COLO668 (cell line): Measurements from ENCODE around the gene SPTLC3.

Experiments
- DNase-seq: peaks from one replicate; lab custom pipeline; 2025; ENCODE audit not compliant: unreplicated experiment; lab: John Stamatoyannopoulos, UW

Gene SPTLC3

GRCh38 chr20:13028673-13029072 lies 19.9 kb downstream of the SPTLC3 start:
- DNase-seq: no peak

- DNase-seq: no peak
Observed at GRCh38 chr20:13029687-13030375, 21.1 kb downstream of the SPTLC3 start.

- DNase-seq: no peak
Observed at GRCh38 chr20:13031751-13032150, 23.0 kb downstream of the SPTLC3 start.

- DNase-seq: no peak
Observed at GRCh38 chr20:13034115-13034514, 25.3 kb downstream of the SPTLC3 start.

- no peak for DNase-seq
Observed at GRCh38 chr20:13034936-13035335, 26.2 kb downstream of the SPTLC3 start.

GRCh38 chr20:13035399-13036152 lies 26.8 kb downstream of the SPTLC3 start:
- DNase-seq: no peak

- DNase-seq: no peak
Observed at GRCh38 chr20:13037727-13038126, 29.0 kb downstream of the SPTLC3 start.

GRCh38 chr20:13041574-13042457 lies 33.0 kb downstream of the SPTLC3 start:
- no peak for DNase-seq

- DNase-seq: no peak
Observed at GRCh38 chr20:13042458-13042794, 33.7 kb downstream of the SPTLC3 start.

- DNase-seq: no peak
Observed at GRCh38 chr20:13046409-13046808, 37.6 kb downstream of the SPTLC3 start.

- DNase-seq: no peak
Observed at GRCh38 chr20:13054011-13054410, 45.2 kb downstream of the SPTLC3 start.

GRCh38 chr20:13058666-13059389 lies 50.1 kb downstream of the SPTLC3 start:
- DNase-seq: no peak

GRCh38 chr20:13059398-13060136 lies 50.8 kb downstream of the SPTLC3 start:
- no peak for DNase-seq

- DNase-seq: no peak
Observed at GRCh38 chr20:13060327-13060726, 51.6 kb downstream of the SPTLC3 start.

GRCh38 chr20:13061381-13061780 lies 52.6 kb downstream of the SPTLC3 start:
- peak; percentile 83 for DNase-seq

GRCh38 chr20:13062789-13063188 lies 54.0 kb downstream of the SPTLC3 start:
- DNase-seq: no peak

- no peak for DNase-seq
Observed at GRCh38 chr20:13068336-13068735, 59.6 kb downstream of the SPTLC3 start.

GRCh38 chr20:13081877-13082276 lies 73.1 kb downstream of the SPTLC3 start:
- no peak for DNase-seq

GRCh38 chr20:13082378-13082777 lies 73.6 kb downstream of the SPTLC3 start:
- DNase-seq: no peak

- DNase-seq: no peak
Observed at GRCh38 chr20:13085275-13085674, 76.5 kb downstream of the SPTLC3 start.
